HG02970 (cell line): Measurements from ENCODE around the gene TRIL.

Experiments
- ATAC-seq: cut with Tn5 transposase; IDR thresholded peaks from one replicate; pipeline ENCODE4 v1.9.1; 2021; ENCODE audit warnings: mild to moderate bottlenecking, moderate library complexity, moderate number of reproducible peaks; ENCODE audit not compliant: unreplicated experiment, low FRiP score

TRIL gene

GRCh38 chr7:28983396-28984190, 25.5 kb upstream of the TRIL start:
- no peak for ATAC-seq

GRCh38 chr7:28981161-28981465, 23.0 kb upstream of the TRIL start:
- ATAC-seq: no peak

GRCh38 chr7:28980451-28981160, 22.5 kb upstream of the TRIL start:
- no peak for ATAC-seq

GRCh38 chr7:28979776-28980175, 21.6 kb upstream of the TRIL start:
- no peak for ATAC-seq

- ATAC-seq: no peak
These were observed 19.8 kb upstream of the TRIL start for GRCh38 chr7:28977881-28978280.

- ATAC-seq: no peak
These were observed 17.9 kb upstream of the TRIL start for GRCh38 chr7:28976022-28976421.

- ATAC-seq: no peak
These were observed 15.5 kb upstream of the TRIL start for GRCh38 chr7:28973591-28973990.

GRCh38 chr7:28964056-28964455, 5.9 kb upstream of the TRIL start:
- no peak for ATAC-seq

- ATAC-seq: no peak
These were observed 3.8 kb upstream of the TRIL start for GRCh38 chr7:28961972-28962371.

- no peak for ATAC-seq
These were observed 2.1 kb upstream of the TRIL start for GRCh38 chr7:28960071-28960840.

- no peak for ATAC-seq
These were observed 834 bp upstream of the TRIL start for GRCh38 chr7:28958980-28959347.

GRCh38 chr7:28957751-28958234, 337 bp downstream of the TRIL start:
- no peak for ATAC-seq

- ATAC-seq: no peak
These were observed 923 bp downstream of the TRIL start for GRCh38 chr7:28957064-28957750.

GRCh38 chr7:28956608-28957063, 1.5 kb downstream of the TRIL start:
- no peak for ATAC-seq

- no peak for ATAC-seq
These were observed 2.2 kb downstream of the TRIL start for GRCh38 chr7:28955718-28956607.

GRCh38 chr7:28955356-28955717, 2.8 kb downstream of the TRIL start:
- no peak for ATAC-seq

GRCh38 chr7:28954946-28955345, 3.2 kb downstream of the TRIL start:
- ATAC-seq: no peak

- ATAC-seq: no peak
These were observed 3.7 kb downstream of the TRIL start for GRCh38 chr7:28954471-28954870.

GRCh38 chr7:28953633-28954032, 4.5 kb downstream of the TRIL start:
- no peak for ATAC-seq

GRCh38 chr7:28942168-28942567, 16.0 kb downstream of the TRIL start:
- no peak for ATAC-seq
